Ectodermal cell (in vitro differentiated cells): ENCODE data around the gene FAM111B. TPM values are rescaled to one million over a fixed set of nuclear protein-coding genes. Genes with fewer than 3 reads are reported as not detected.
"Not testable (repeated sequence)": the region's sequence is repeated elsewhere in the genome, so short reads cannot be mapped to it uniquely, and the experiment has no call there.

ENCODE experiments used
- H3K27ac ChIP-seq: 2 replicates; pipeline ENCODE4 v1.7.0; 2013; ENCODE audit warnings: mild to moderate bottlenecking, low read depth, low read length; ENCODE audit not compliant: insufficient read depth, poor library complexity, severe bottlenecking
- H3K27me3 ChIP-seq: 2 replicates; pipeline ENCODE4 v1.7.0; 2013; ENCODE audit warnings: mild to moderate bottlenecking, low read length; ENCODE audit not compliant: insufficient read depth, control insufficient read depth, poor library complexity, severe bottlenecking
- H3K36me3 ChIP-seq: one replicate; pipeline ENCODE4 v1.7.0; 2013; ENCODE audit warnings: low read length; ENCODE audit not compliant: control insufficient read depth, insufficient read depth
- H3K4me1 ChIP-seq: one replicate; pipeline ENCODE4 v1.7.0; 2013; ENCODE audit warnings: low read length; ENCODE audit not compliant: control insufficient read depth, insufficient read depth
- H3K4me3 ChIP-seq: 2 replicates; pipeline ENCODE4 v1.7.0; 2013; ENCODE audit warnings: low read depth, low read length, control low read depth; ENCODE audit not compliant: insufficient read depth
- H3K9me3 ChIP-seq: 2 replicates; pipeline ENCODE4 v1.7.0; 2013; ENCODE audit warnings: mild to moderate bottlenecking, low read length, moderate library complexity; ENCODE audit not compliant: control insufficient read depth
- WGBS, 2 experiments: methylation state at CpG; one replicate each; pipeline ENCODE4 v1.1.7; 2013; ENCODE audit warnings: missing lambda C conversion rate in 2 of 2; 5-methylcytosine and 5-hydroxymethylcytosine counted together
- polyA plus RNA-seq, 4 experiments: library from polyadenylated mRNA; stranded (reverse); fragments of 50-300 nt; gene quantifications; one replicate each; pipeline ENCODE4 v1.2.3, GENCODE V29; 2013

FAM111B gene
- 20.2 TPM for polyA plus RNA-seq (2013, experiment 1 of 4)
- polyA plus RNA-seq (2013, experiment 2 of 4), result 21.7 TPM
- 14.7 TPM for polyA plus RNA-seq (2013, experiment 3 of 4)
- polyA plus RNA-seq (2013, experiment 4 of 4), result 12.7 TPM

- no peaks in the 10 kb centered on the region for H3K9me3 ChIP-seq
- no peaks in the 10 kb centered on the region for H3K4me1 ChIP-seq
- H3K27me3 ChIP-seq, result peaks cover 7% of the 10 kb centered on the region
- peak within 1 kb of the TSS; percentile 47 for H3K4me3 ChIP-seq
- H3K27ac ChIP-seq, result no peak within 1 kb of the TSS
- H3K36me3 ChIP-seq, result no peaks in the 10 kb centered on the region
- 1% methylated on average over 64 of the region's 64 CpGs for WGBS, 2 experiments
Measured at GRCh38 chr11:59106363-59107336, at the start of gene FAM111B. Gene FAM111B, plus strand, starts transcription at chr11:59107237. Its CDS starts 2,389 bp downstream, at chr11:59109626.

- 8% methylated on average over 27 of the region's 27 CpGs for WGBS, 2 experiments
Measured at GRCh38 chr11:59058120-59059033, 48.7 kb upstream of the FAM111B start.

GRCh38 chr11:59060096-59060495, 46.9 kb upstream of the FAM111B start:
- not testable (repeated sequence) for H3K9me3 ChIP-seq, H3K27ac ChIP-seq, H3K4me1 ChIP-seq, H3K36me3 ChIP-seq, H3K4me3 ChIP-seq, H3K27me3 ChIP-seq
- 87 to 88% methylated on average over 3 of the region's 3 CpGs for WGBS, 2 experiments

More at GRCh38 chr11:59058120-59059033, 48.7 kb upstream of the FAM111B start:
- not testable (repeated sequence) for H3K27me3 ChIP-seq, H3K27ac ChIP-seq, H3K36me3 ChIP-seq, H3K4me1 ChIP-seq, H3K9me3 ChIP-seq
- H3K4me3 ChIP-seq, result peak overlapping the region; percentile 46

- 94 to 96% methylated on average over 56 of the region's 56 CpGs for WGBS, 2 experiments
Measured at GRCh38 chr11:59062602-59063529, 44.2 kb upstream of the FAM111B start.

GRCh38 chr11:59063996-59064727, 42.9 kb upstream of the FAM111B start:
- not testable (repeated sequence) for H3K27ac ChIP-seq, H3K4me3 ChIP-seq, H3K4me1 ChIP-seq, H3K9me3 ChIP-seq, H3K36me3 ChIP-seq, H3K27me3 ChIP-seq
- WGBS, 2 experiments, result 89% methylated on average over 13 to 14 of the region's 14 CpGs

More at GRCh38 chr11:59062602-59063529, 44.2 kb upstream of the FAM111B start:
- H3K27me3 ChIP-seq, result no peaks in the 10 kb centered on the region
- no peaks in the 10 kb centered on the region for H3K36me3 ChIP-seq
- no peaks in the 10 kb centered on the region for H3K9me3 ChIP-seq
- H3K4me1 ChIP-seq, result no peaks in the 10 kb centered on the region
- H3K4me3 ChIP-seq, result no peak overlapping the region
- H3K27ac ChIP-seq, result no peak overlapping the region

- Histone ChIP-seq H3K4me3 (no peak overlapping the region), H3K27me3 (no peaks in the 10 kb centered on the region), H3K9me3 (no peaks in the 10 kb centered on the region), H3K36me3 (no peaks in the 10 kb centered on the region), H3K4me1 (no peaks in the 10 kb centered on the region), H3K27ac (no peak overlapping the region)
- WGBS, 2 experiments, result 80% methylated on average over 1 of the region's 1 CpG; no CpG with 5 or more reads in 1 of the 2 experiments
Measured at GRCh38 chr11:59069087-59069486, 38.0 kb upstream of the FAM111B start.

- Histone ChIP-seq H3K4me3 (no peak overlapping the region), H3K9me3 (no peaks in the 10 kb centered on the region), H3K36me3 (no peaks in the 10 kb centered on the region), H3K27me3 (no peaks in the 10 kb centered on the region), H3K4me1 (peaks cover 4% of the 10 kb centered on the region), H3K27ac (no peak overlapping the region)
- WGBS, 2 experiments, result 94 to 96% methylated on average over 7 of the region's 8 CpGs
Measured at GRCh38 chr11:59076876-59077571, 30.0 kb upstream of the FAM111B start.

GRCh38 chr11:59078435-59078834, 28.6 kb upstream of the FAM111B start:
- H3K36me3 ChIP-seq, result no peaks in the 10 kb centered on the region
- no peak overlapping the region for H3K27ac ChIP-seq
- peaks cover 4% of the 10 kb centered on the region for H3K4me1 ChIP-seq
- H3K9me3 ChIP-seq, result no peaks in the 10 kb centered on the region
- WGBS, 2 experiments, result 91 to 92% methylated on average over 2 of the region's 2 CpGs
- no peaks in the 10 kb centered on the region for H3K27me3 ChIP-seq
- H3K4me3 ChIP-seq, result no peak overlapping the region
